GM12891 (cell line): ENCODE results near the gene GON4L.

ENCODE experiments used
- POLR2A ChIP-seq: IDR thresholded peaks from 2 replicates; pipeline ENCODE4 v1.6.1; 2011; ENCODE audit warnings: low read depth, low read length, control low read depth
- POLR2AphosphoS5 ChIP-seq: IDR thresholded peaks from 2 replicates; pipeline ENCODE4 v1.6.1; 2011; ENCODE audit warnings: low read depth, low read length, control low read depth
- TAF1 ChIP-seq: IDR thresholded peaks from 2 replicates; pipeline ENCODE4 v1.6.1; 2011; ENCODE audit warnings: low read depth, low read length, control low read depth

- no peak for TF ChIP-seq POLR2AphosphoS5
- TF ChIP-seq POLR2A = no peak
- TF ChIP-seq TAF1 = no peak
These were observed 43.1 kb upstream of the GON4L start for GRCh38 chr1:155900161-155900560.
